ENCODE results near the gene CHN2.
A peak's percentile ranks its signal among the peaks of the same experiment; 100 is the strongest.

Gene CHN2

DNA sequence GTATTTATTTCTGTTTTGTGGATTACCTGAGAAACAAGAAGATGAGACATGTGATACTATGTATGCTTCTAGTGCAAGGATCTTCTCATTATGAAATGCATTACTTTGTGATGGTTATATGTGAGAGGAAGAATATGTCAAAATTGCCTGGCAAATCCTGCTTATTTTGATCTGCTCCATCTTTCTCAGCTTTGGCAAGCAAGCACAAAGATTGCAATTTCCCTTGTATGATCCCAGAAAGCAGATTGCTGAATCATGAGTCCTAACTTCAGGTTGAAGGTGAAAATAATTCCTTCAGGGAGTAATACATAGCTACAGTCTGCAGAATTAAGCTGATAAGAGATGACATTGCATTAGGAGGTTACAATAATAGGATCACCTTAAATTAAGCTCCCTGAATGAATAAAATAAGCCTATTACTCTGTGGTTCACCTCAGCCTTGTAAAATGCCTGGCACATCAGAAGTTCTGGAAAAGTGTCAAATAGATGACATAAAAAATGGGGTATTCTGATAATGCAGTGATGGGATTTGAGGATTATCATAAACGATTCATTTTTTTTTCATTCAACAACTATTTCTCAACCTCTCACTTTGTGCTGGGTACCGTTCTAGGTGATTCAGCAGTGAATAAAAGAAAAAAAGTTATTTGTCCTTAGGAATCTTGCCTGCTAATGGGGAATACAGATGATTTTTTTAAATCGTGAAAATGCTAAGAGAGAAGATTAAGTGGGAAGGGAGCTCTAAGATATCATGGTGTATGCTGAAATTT is 120.7 kb downstream of the CHN2 start:
- no peak for DNase-seq

DNA sequence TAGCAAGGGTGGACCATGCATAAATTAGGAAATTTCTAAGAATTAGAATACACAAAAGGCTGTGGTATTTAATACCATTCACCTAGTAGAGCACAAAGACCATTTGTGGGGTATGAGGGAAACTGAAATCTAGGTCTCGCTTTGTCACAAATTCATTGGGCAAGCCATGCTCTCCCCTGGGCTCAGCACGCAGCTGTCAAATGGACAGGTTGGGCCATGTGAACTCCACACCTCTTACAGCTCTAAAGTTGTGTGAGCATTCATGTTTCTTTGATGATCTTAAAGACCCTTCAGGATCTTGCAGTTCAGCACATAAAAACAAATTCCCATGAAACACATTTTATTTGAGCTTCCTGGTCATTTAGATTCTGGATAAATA is 121.3 kb downstream of the CHN2 start:
- no peak for DNase-seq

DNA sequence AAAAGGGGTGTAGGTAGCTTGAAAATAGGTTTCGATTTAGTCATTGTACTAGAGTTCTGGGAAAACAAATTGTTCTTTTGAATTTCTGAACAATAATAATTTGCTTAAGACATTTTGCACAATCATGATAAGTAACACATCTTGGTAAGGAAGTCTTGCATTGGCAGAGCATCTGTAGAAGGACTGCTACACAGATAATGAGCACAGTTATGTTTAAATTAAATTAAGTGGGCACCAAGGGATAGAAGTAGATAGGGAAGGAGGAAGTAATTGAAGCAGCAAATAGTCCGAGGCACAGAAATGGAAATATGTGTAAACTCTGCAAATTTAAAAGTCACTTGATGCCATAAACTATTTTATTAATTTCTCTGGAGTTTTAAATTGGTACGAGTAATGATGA is 122.4 kb downstream of the CHN2 start:
- DNase-seq: no peak

DNA sequence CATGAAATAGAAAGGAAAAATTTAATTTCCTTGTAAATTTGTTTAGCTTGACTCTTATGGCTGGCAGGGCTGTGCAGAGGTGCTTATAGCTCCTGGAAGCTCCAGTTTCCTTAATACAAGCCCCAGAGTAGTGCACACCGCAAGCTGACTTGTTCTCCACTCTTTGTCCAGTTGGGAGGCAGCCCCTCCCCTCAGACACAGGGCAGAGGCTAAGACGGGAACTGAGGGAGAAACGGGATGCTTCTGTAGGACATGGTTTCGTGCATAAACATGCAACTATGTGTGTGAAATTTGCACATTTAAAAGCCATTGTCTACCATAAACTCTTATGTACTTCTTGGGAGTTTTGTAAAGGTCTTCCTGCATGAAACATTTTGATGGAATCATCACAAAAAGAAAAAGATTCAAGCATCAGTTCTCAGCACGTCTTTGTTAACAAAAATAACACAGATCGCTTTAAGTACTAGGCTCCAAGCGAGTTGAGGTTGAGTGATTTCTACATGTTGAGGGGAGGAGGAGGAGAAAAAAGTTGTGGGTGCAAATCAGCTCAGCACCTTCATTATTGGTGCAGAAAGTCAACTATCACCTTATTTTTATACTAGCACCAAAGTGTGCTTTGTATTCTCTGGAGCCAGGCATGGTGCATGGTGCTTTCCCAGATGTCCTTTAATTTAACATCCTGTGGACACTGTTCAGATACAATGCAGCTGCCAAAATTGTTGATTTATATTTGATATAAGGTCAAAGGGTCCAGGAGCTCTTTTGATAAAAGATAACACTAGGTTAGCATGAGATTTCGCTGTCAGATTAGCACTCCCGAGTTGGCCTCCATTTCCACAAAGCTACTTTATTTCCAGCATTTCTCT is 124.5 kb downstream of the CHN2 start:
- DNase-seq: no peak

DNA sequence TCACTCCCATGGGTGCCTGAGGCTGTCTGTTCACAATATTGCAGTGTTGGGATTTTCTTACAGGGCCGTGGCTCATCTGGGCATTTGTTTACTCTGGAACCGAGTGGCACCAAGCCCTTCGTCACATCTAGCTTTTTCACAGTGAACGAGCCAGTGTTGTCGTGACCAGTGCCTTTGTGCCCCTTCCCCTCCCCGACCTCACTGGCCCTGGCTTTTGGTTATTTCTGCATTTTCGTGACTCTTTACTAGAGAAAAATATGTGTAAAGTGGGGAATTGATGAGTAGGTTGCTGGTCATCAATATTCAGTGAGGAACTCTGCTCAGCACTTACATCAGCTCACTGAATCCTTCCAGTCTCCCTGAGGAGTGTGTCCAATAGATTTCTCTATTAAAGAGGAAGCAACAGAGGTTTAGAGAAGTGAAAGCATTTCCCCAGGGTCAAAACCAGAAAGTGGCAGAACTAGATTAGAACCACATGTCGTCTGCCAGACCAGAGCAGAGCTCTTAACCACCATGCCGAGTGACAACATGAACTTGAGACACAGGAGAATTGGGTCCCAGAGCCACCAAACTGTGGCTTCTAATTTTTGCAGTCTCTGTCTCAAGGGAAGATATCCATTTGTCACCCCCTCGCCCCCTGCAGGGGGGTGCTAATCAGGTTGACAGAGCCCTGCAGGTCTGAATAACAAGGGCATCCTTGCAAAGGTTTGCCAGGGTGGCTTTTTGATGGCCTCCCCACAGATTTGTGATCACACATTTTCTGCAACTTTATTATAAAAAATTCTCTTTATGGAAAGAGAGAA is 125.3 kb downstream of the CHN2 start:
- peak; percentile 66 for DNase-seq

DNA sequence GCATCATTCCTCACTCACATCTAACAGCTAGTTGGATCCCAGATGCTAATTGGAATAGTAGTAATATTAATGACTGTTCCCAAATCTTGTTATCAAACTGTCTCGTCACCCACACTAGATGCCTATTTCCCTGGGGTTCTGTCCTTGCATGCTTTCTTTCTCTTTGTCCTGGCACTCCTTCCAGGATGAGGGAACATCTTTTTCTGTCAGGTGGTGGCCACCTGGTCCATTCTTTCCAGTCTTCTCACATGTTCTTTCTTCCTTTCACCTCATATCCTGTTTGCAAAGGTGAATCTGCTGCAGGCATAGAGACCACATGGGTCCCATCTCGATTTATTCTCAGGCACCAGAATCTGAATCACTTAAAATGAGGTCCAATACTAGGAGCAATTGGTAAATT is 126.0 kb downstream of the CHN2 start:
- no peak for DNase-seq

DNA sequence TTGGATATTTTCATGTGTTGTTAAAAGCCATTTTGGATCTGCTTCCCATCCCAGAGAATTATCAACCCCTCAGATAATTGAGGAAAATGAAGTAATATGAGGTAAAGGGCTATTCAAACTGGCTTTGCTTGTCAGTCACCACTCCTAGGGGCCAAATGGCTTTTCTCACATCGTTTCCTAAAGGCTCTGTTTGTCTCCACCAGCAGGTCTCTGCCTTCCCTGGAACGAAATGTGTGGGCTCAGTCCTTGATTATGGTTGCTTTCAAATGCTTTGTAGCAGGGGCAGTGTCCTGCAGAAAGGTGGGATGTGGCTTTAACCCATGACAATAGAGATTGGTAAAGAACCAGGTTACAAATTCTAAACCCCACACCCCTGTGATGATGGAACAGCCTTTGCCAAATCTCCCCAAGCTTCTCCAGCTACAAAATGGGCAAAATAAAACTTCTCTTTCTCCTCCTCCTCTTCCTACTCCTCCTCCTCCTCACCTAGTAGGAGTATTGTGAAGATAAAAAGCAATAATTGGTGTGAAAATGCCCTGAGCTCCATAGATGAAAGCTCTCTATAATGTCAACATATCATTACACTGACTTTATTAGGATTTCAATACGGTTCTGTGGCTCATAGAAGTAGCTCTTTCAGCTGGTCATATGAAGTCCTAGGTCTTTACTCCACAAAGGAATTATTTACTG is 127.6 kb downstream of the CHN2 start:
- DNase-seq: no peak

DNA sequence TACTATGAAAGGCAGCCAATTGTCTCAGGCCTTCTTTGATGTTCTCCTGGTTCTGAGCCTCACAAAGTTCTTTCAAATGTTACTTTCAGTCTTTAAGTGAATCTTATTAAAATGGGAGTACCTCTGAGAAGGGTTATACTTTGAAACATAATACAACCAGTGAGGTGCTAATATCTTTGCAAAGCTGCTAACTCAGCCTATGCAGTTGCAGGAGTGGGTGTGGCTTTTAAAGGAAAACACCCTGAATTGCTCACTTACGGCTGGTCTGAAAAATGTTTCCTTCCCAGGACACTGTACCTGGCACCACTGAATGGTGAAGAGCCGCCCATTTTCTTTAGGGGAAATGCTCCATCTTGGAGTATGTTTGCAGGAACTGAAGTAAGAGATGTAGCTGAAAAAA is 130.9 kb downstream of the CHN2 start:
- DNase-seq: no peak

DNA sequence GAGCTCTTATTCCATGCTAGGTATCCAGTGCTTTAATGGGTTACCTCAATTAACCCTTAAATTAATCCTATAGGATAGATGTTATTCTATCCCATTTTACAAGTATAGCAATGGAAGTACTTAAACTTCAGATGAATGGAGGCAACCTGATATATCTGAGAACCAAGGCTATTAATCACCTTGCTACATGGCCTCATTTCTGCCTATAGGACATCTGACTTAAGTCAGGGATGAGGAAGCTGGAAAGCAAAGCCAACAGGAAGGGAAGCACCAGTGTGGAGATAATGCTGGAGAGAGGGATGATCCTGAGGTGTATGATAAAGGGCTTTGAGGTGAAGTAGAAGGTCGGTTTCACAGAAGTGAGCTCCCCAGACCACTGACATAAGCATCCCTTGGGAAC is 132.3 kb downstream of the CHN2 start:
- DNase-seq: no peak

DNA sequence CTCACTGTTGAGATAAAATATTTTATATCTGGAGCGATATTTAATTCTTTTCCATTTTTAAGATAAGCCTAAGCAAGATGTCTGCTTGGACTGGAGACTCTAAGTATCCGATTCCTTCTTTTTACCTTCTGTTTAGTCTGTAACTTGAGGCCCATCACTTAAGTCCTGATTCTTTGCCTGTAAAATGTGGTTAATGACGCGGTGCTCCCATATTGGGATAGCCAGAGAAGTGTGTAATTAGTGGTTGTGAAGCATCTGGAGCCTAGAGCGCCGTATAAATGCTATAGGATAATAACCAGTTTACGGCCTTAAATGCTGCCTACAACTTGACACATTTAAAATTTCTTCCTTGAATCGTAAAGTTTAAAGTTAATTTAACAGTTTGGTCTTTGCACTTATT is 132.9 kb downstream of the CHN2 start:
- DNase-seq: no peak

DNA sequence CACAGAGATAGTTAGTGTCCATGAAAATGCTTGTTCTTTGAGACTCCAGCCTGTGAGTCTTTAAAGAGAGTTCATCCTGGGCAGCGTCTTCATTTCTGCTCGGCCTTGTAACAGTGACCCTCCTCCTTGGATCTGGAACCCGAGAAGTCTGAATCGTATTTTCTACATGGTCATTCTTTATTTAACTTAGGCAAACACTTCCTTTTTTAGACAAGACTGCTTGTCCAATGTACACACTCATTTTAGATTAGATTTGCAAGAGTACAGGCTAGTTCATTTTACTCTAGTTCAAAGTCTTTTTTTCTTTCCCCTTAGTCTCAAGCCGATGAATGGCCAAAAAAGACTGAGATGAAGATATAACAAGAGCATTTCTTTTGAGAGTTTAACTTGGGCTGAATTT is 133.5 kb downstream of the CHN2 start:
- DNase-seq: no peak

DNA sequence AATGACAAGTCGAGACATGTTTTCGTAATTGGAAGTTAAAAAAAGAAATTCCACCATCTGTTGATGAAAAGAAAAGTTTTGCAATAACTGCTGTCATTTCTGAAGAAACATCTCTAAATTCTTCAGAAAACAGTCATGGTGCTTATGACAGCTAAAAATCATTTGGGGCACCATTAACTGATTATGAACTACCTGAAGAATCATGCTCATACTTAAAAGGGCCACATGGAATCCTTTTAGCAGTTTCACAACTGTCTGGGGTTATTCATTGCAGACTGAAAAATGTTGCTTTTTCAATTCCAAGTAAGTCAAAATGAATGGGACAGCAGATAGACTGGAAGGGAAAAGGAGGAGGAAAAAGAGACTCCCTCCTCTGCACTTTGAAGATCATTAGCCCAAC is 134.2 kb downstream of the CHN2 start:
- DNase-seq: peak; percentile 20

DNA sequence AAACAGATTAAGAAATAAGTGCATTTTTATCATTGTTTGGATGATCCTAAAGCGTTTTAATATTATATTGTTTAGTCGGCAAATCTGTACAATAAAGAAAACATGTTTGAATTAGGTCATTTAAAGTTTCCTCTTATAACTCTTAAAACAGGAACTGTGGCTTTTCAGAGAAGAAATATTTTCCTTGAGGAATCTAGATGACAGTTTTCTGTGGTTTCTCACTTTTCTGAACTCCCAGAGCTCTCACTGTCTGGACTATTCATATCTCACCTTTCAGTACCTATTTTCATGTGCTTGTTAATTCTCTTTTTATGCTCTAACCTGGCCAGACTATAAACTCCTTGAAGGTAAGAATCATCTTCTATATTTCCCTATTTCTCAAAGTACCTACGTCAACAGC is 135.1 kb downstream of the CHN2 start:
- no peak for DNase-seq

DNA sequence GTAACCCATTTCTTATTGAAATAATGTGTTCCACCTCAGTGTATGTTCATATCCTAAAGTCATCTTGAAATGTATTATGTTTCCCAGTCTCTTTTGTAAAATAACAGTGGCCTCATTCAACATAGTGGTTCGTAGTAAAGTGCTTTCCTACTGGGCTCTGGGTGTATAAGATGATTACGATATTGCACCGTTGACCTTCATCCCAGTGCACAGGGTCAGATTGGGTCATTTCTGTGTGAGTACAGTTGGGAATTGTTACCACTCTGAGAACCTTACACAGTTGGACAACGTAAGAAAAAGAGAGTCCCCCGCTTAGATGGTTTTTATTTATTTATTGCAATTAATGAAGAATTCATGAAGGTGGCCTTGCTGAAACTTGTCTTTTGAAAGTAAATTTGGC is 135.6 kb downstream of the CHN2 start:
- DNase-seq: no peak

DNA sequence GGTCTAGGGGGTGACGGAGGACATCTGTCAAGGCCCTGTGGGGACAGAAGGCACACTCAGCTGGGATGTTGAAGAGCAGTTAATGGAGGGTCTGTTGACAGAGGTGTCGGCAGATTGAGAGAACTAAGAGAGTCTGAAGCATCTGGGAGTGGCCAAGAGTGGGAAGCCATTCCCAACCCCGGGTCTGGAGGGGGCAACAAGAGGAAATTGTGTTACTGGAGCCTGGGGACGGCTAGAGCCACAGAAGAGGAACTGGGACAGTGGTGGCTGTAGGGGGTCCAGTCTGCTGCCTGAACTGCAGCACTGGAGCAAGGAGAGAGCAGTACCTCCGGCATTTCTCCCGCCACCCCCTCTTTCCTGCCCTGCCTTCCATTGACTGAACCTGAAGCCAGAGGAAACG is 136.6 kb downstream of the CHN2 start:
- DNase-seq: no peak

DNA sequence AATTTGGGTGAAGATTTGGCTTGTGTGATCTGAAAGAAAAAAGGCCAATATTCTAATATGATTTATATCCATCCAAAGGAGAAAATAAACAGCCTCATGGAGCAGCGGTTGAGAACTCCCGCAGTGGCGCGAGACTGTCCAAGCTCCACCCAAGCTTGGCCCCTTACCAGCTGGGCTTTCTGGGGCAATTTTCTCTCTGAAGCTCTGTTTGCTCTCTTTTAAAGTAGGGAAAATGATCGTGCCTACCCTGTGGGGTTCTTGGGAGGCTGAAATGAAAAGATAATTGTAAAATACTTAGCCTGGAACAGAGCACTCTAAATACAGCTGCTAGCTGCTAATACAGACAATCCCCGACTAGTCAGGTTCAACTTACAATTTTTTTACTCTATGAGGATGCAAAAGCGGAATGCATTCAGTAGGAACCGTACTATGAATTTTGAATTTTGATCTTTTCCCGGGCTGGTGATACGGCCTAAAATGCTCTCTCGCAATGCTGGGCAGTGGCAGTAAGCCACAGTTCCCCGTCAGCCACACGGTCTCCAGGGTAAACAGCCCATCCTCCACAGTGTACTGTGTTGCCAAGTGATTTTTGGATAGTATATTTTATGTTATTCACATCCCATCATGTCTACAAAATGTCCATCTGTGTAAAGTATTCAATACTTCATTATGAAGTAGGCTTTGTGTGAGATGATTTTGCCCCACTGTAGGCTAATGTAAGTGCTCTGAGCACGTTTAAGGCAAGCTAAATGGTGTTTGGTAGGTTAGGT is 137.7 kb downstream of the CHN2 start:
- DNase-seq: no peak

DNA sequence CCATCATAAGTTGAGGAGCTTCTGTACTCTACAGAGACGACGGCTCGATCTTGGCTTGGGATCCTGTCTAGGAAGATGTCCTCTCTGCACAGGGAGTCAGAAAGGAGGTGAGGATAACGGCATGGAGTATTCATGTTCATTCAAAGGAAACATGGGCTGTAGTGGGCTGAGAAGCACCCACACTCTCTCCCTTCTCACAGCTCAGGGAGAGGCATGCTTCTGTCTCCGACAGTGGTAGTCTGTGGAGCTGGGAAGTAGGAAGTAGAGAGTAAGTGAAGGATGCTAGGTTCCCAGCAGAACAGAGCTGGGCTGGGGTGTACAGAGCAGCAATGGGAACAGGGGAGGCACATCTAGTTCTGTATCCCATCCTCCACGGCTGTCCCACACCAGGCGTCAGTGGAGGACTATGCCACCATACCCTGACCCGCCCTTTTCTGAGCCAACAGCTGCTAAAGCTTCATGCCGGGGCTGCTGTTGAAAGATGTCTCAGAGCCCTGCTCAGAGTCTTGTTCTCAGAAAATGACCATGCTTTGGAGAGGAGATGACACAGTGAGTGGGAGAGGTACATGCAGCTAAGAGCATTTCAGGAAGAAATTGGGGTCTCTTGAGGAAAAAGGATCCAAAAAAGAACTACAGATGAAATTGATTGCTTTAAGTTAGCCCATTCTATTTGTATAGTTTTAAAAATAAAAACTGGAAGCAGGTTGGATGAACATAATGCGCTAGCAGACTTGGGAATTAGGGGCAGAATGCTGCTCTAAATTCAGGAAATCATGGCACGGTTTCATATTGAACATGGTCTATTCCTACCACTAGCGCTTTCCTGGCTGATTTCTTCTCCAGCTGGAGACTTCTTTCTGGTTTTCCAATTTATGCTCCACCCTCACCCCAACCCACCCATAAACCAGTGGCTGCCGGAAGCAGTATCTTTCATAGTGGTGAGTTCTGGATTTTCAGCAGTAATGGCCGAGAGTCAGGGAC is 138.6 kb downstream of the CHN2 start:
- no peak for DNase-seq

DNA sequence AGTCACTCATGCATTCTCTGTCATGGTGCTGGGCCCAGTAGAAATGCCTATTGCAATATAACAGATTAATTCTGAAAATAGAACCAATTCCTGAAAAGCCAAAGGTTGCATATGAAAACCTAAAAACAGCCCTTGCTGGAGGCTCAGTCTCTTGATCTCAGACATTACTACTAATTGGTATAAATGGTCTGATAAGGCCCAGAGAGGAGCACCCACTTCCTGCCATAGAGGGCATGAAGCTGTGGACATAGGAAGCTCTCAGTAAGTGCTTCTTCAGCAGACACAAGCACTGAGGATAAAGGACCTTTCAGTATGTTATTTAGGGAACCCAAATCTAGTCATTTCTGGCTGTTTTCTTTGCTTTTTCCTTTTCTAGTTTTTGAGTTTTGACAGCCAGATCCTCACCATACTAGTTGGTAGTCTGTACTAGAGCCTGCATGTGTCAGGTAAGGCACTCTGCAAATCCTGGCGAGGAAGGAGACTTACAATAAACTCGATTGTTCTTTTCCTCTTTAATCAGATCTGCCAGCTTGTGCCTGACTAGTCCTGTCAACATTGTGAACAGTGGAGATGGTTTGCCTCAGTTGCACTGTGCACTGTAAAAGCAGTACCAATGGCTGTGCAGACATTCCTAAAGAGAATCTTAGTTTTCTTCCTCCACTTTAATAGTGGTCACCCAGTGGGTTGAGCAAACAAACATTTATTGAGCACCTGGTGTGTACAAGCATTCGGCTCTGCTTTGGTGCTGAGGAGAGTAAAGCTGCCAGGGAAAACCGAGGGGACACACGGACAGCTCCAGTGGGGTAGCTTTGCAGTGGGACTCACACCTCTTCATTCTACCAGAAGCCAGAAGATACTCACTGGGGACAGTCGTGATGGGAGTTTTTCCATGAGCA is 140.9 kb downstream of the CHN2 start:
- DNase-seq: no peak

DNA sequence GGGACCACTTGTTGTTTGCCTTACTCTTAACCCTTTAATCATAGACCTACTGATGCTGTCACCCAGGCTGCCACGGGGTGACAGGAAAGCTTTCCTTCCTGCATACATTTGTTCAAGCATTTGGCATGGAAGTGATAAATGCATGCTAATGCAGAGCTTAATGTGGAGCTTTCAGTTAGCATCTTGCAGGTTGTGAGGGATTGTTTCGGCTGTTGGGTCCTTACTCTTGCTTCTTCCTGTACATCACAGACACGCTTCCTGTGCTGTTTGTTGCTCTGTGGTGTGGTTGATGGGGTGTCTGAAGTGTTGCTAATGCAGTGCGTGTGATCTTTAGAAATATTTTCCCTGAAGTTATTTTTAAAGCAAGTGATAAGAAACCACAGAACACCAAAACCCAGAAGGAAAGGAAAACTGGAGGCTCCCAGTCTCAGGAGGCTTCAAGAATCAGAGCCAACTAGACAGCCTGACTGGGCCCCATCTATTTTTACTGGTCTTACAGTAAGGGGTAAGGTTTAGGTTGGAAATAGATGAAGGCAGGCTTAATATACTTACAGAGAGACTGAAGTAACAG is 143.1 kb downstream of the CHN2 start:
- DNase-seq: peak; percentile 34

Data from fibroblast of skin of scalp (primary cell).